B cell (primary cell): ENCODE measurements around the gene ROBO2. TPM values are rescaled to one million over a fixed set of nuclear protein-coding genes. Genes with fewer than 3 reads are reported as not detected.

ENCODE experiments used
- ATAC-seq: fragments of 200-7000 bp; cut with Tn5 transposase; one replicate; pipeline ENCODE4 v1.10.0; 2021; ENCODE audit warnings: low read depth, mild to moderate bottlenecking, moderate number of reproducible peaks, moderate library complexity
- CTCF ChIA-PET: fragments of 350-600 bp; sonication (Branson Sonifier 250); formaldehyde crosslinking; loops from one replicate; lab custom pipeline; 2021; ENCODE audit warnings: antibody characterized with exemption, inconsistent platforms; lab: Charles Lee
- POLR2A ChIA-PET: fragments of 350-600 bp; sonication (Branson Sonifier 250); formaldehyde crosslinking; loops from one replicate; lab custom pipeline; 2021; ENCODE audit warnings: antibody characterized with exemption; lab: Charles Lee
- DNase-seq: peaks from one replicate; pipeline ENCODE4 v3.0.0; 2013
- H2AFZ ChIP-seq: 2 replicates; pipeline ENCODE4 v1.6.1; 2012; ENCODE audit warnings: mild to moderate bottlenecking, low read depth, low read length; ENCODE audit not compliant: insufficient read depth, poor library complexity, severe bottlenecking
- H3K27ac ChIP-seq, 2 donors: 1 replicate in 1 of 2; 2 replicates in 1 of 2; pipeline ENCODE4 v1.5.1; 2012 to 2013; ENCODE audit warnings: low read length in 2 of 2, mild to moderate bottlenecking in 2 of 2, moderate library complexity in 1 of 2
- H3K27me3 ChIP-seq, 4 experiments: fragments of 200-600 bp in 1 of 4; sonication (generic) in 1 of 4; replicated peaks in 1 of 4; 1 replicate in 2 of 4; 2 replicates in 2 of 4; pipeline versions ENCODE4 v1.6.1 to v1.7.0; 2013 to 2016; ENCODE audit warnings: low read length in 3 of 4, mild to moderate bottlenecking in 2 of 4, mixed read lengths in 1 of 4, moderate library complexity in 1 of 4; ENCODE audit not compliant: insufficient read depth in 4 of 4, control insufficient read depth in 3 of 4; ENCODE audit errors: control extremely low read depth in 1 of 4
- H3K36me3 ChIP-seq, 2 experiments: replicated peaks in 1 of 2; 1 replicate in 1 of 2; 2 replicates in 1 of 2; pipeline versions ENCODE4 v1.6.1 to v1.7.1; 2013; ENCODE audit warnings: low read length in 1 of 2; ENCODE audit not compliant: insufficient read depth in 2 of 2, control insufficient read depth in 1 of 2; ENCODE audit errors: control extremely low read depth in 1 of 2, extremely low read depth in 1 of 2
- H3K4me1 ChIP-seq, 2 donors: fragments of 200-600 bp in 1 of 2; sonication (generic) in 1 of 2; 1 replicate in 1 of 2; 2 replicates in 1 of 2; pipeline versions ENCODE4 v1.5.1 to v1.6.1; 2013 to 2017; ENCODE audit warnings: low read length in 2 of 2; ENCODE audit not compliant: control insufficient read depth in 2 of 2, insufficient read depth in 2 of 2
- H3K4me2 ChIP-seq: replicated peaks from 2 replicates; pipeline ENCODE3; 2012; ENCODE audit warnings: mild to moderate bottlenecking, low read depth, low read length; ENCODE audit not compliant: poor library complexity, severe bottlenecking
- H3K4me3 ChIP-seq, 5 experiments: fragments of 200-600 bp in 1 of 5; sonication (generic) in 1 of 5; 1 replicate in 3 of 5; 2 replicates in 2 of 5; pipeline versions ENCODE4 v1.5.1 to v1.7.0; 2011 to 2016; ENCODE audit warnings: low read length in 4 of 5, mild to moderate bottlenecking in 4 of 5, low read depth in 2 of 5, control low read depth in 1 of 5, moderate library complexity in 1 of 5; ENCODE audit not compliant: insufficient read depth in 1 of 5; ENCODE audit errors: control extremely low read depth in 1 of 5, extremely low read depth in 1 of 5
- H3K79me2 ChIP-seq: fragments of 200-600 bp; sonication (generic); one replicate; pipeline ENCODE4 v1.6.0; 2016; ENCODE audit warnings: low read length; ENCODE audit not compliant: control insufficient read depth, insufficient read depth
- H3K9ac ChIP-seq: fragments of 200-600 bp; sonication (generic); 2 replicates; pipeline ENCODE4 v1.6.1; 2017; ENCODE audit warnings: mild to moderate bottlenecking, low read length, moderate library complexity
- H3K9me3 ChIP-seq, 3 donors: one replicate each; pipeline versions ENCODE4 v1.6.1 to v1.7.1; 2013; ENCODE audit warnings: low read length in 2 of 3; ENCODE audit not compliant: control insufficient read depth in 2 of 3, insufficient read depth in 1 of 3; ENCODE audit errors: control extremely low read depth in 1 of 3
- H4K20me1 ChIP-seq: 2 replicates; pipeline ENCODE4 v1.6.0; 2012; ENCODE audit warnings: mild to moderate bottlenecking, low read length; ENCODE audit not compliant: insufficient read depth, control insufficient read depth, poor library complexity, severe bottlenecking
- H3K27ac Mint-ChIP-seq: one replicate; pipeline ENCODE4 v1.8.0; 2021; ENCODE audit warnings: mixed read lengths
- H3K27me3 Mint-ChIP-seq: one replicate; pipeline ENCODE4 v1.8.0; 2021; ENCODE audit warnings: mixed read lengths
- H3K4me1 Mint-ChIP-seq: one replicate; pipeline ENCODE4 v1.8.0; 2021; ENCODE audit warnings: mixed read lengths
- H3K4me3 Mint-ChIP-seq: one replicate; pipeline ENCODE4 v1.8.0; 2021; ENCODE audit warnings: mixed read lengths
- H3K9me3 Mint-ChIP-seq: one replicate; pipeline ENCODE4 v1.8.0; 2022; ENCODE audit warnings: mixed read lengths; ENCODE audit not compliant: insufficient read depth
- CTCF ChIP-seq: fragments of 200-600 bp; IDR thresholded peaks from one replicate; pipeline ENCODE4 v1.8.0; 2022; ENCODE audit warnings: antibody characterized with exemption, mild to moderate bottlenecking
- EZH2 ChIP-seq: IDR thresholded peaks from 2 replicates; pipeline ENCODE4 v1.6.1; 2012; ENCODE audit warnings: borderline replicate concordance, low read depth, mild to moderate bottlenecking, moderate library complexity, low read length; ENCODE audit not compliant: insufficient read depth, poor library complexity, severe bottlenecking
- WGBS: methylation state at CpG from one replicate; pipeline ENCODE4 v1.1.5; 2013; ENCODE audit warnings: missing lambda C conversion rate; ENCODE audit not compliant: insufficient coverage; 5-methylcytosine and 5-hydroxymethylcytosine counted together
- intact Hi-C: fragments of 100-400 bp; cut with micrococcal nuclease; formaldehyde crosslinking; loops from one replicate; pipeline ENCODE4 v1.10.0; 2022
- polyA plus RNA-seq: library from polyadenylated mRNA; depleted of rRNA; stranded (reverse); fragments of >200 nt; gene quantifications from 2 replicates; pipeline ENCODE4 v1.2.3, GENCODE V29; 2012
- total RNA-seq, 2 donors: library from RNA; stranded (reverse); fragments of 120-200 nt in 1 of 2; gene quantifications; 1 replicate in 1 of 2; 2 replicates in 1 of 2; pipeline versions ENCODE4 v1.2.3 to v1.2.4, GENCODE V29; 2013 to 2022

The ROBO2 gene
- total and polyA plus RNA-seq, 2 donors (not counting 1 experiment from before 2014, with no cell fraction given) = not detected

- no peak for ATAC-seq
- H3K27ac ChIP-seq = no peak overlapping the region
- no peak overlapping the region for H2AFZ ChIP-seq
- no peaks in the 10 kb centered on the region for H3K36me3 ChIP-seq
- no peak for DNase-seq
- no peaks in the 10 kb centered on the region for H3K9me3 ChIP-seq
- CTCF ChIA-PET = no interaction called here
- no peak overlapping the region for H3K4me3 ChIP-seq
- no peak overlapping the region for H3K4me3 Mint-ChIP-seq
- H3K9me3 Mint-ChIP-seq = peaks cover 2% of the 10 kb centered on the region
- no peak for TF ChIP-seq CTCF
- TF ChIP-seq EZH2 = no peak
- no peak overlapping the region for H3K4me2 ChIP-seq
- H4K20me1 ChIP-seq = no peaks in the 10 kb centered on the region
- no peak overlapping the region for H3K9ac ChIP-seq
- H3K4me1 ChIP-seq = no peaks in the 10 kb centered on the region
- no peaks in the 10 kb centered on the region for H3K27me3 Mint-ChIP-seq
- H3K27me3 ChIP-seq = no peaks in the 10 kb centered on the region
- POLR2A ChIA-PET = no interaction called here
- intact Hi-C loops = no loop called here
- no peak overlapping the region for H3K27ac Mint-ChIP-seq
- no peaks in the 10 kb centered on the region for H3K4me1 Mint-ChIP-seq
- no peaks in the 10 kb centered on the region for H3K79me2 ChIP-seq
Measured at GRCh38 chr3:77150759-77151158, 110.9 kb downstream of the ROBO2 start.

- H3K9ac ChIP-seq = no peak overlapping the region
- Mint-ChIP-seq H3K27ac (no peak overlapping the region), H3K4me3 (no peak overlapping the region), H3K9me3 (no peaks in the 10 kb centered on the region), H3K27me3 (no peaks in the 10 kb centered on the region), H3K4me1 (no peaks in the 10 kb centered on the region)
- ChIA-PET CTCF (no interaction called here), POLR2A (no interaction called here)
- intact Hi-C loops = no loop called here
- no peaks in the 10 kb centered on the region for H3K36me3 ChIP-seq
- WGBS = 100% methylated on average over 2 of the region's 5 CpGs
- no peaks in the 10 kb centered on the region for H4K20me1 ChIP-seq
- TF ChIP-seq EZH2 (no peak), CTCF (no peak)
- ATAC-seq = no peak
- no peak overlapping the region for H3K27ac ChIP-seq
- no peaks in the 10 kb centered on the region for H3K4me1 ChIP-seq
- H3K4me3 ChIP-seq = no peak overlapping the region
- no peaks in the 10 kb centered on the region for H3K79me2 ChIP-seq
- no peak overlapping the region for H3K4me2 ChIP-seq
- no peaks in the 10 kb centered on the region for H3K27me3 ChIP-seq
- no peaks in the 10 kb centered on the region for H3K9me3 ChIP-seq
- no peak overlapping the region for H2AFZ ChIP-seq
- no peak for DNase-seq
Measured at GRCh38 chr3:77158730-77159581, 119.1 kb downstream of the ROBO2 start.
